ENCODE data around the gene BTBD16. TPM values are rescaled to one million over a fixed set of nuclear protein-coding genes. Genes with fewer than 3 reads are reported as not detected.

The BTBD16 gene
- total and polyA plus RNA-seq, 2 of the 13 experiments (the other 11 are each of a cell fraction or from before 2014, with no cell fraction given), result 5.0 to 11.9 TPM

DNA sequence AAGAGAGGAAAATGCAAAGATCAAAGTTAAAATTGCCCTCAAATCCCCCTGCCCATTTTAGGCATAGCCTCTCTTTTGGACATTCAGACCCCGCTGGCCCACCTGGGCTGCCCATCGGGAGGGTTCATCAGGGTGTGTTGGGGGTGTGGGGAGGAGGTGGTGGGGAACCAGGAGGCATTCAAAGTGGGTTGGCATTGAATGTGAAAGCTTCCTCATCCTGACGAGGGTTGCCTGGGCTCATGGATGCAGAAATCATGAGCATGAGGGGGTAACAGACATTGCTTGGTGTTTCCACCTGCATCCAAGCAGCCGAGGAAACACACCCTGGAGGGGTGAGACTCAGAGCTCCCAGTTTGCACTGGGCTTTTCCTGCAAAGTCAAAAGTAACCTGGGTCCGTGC, 20.6 kb downstream of the BTBD16 start:
- Histone ChIP-seq H3K4me2 (ENCODE audit: low read depth, low read length) (no peak overlapping the region), H2AFZ (ENCODE audit: low read length) (no peak overlapping the region), H3K9me3 (ENCODE audit: low read length) (no peaks in the 10 kb centered on the region), H3K4me3 (replicated peaks in 1 of 3; ENCODE audit: insufficient read depth in 1 of 3, low read depth in 2 of 3, low read length in 3 of 3) (no peak overlapping the region), H3K36me3 (replicated peaks in 1 of 2; ENCODE audit: control insufficient read depth in 1 of 2, insufficient read depth in 2 of 2, low read length in 2 of 2) (no peaks in the 10 kb centered on the region), H3K4me1 (ENCODE audit: insufficient read depth, low read length) (peaks cover 27% of the 10 kb centered on the region), H3K79me2 (ENCODE audit: insufficient read depth, low read length) (no peaks in the 10 kb centered on the region), H4K20me1 (ENCODE audit: insufficient read depth, low read length) (no peaks in the 10 kb centered on the region), H3K27ac (ENCODE audit: extremely low read length, insufficient read depth, low read length) (no peak overlapping the region), H3K27me3 (ENCODE audit: control insufficient read depth in 1 of 2, insufficient read depth in 2 of 2, low read length in 2 of 2) (peaks cover 3 to 43% of the 10 kb centered on the region in 2 experiments; a peak in 4 of 5 replicates), H3K9ac (ENCODE audit: insufficient read depth, low read depth, low read length) (no peak overlapping the region)
- intact Hi-C loops (cut with micrococcal nuclease; ENCODE audit: unreplicated experiment), result no loop called here
- DNase-seq (ENCODE audit: low spot score) (no peak), FAIRE-seq (no peak), ATAC-seq (no peak)
- ChIA-PET CTCF (ENCODE audit: low intra/inter-chr PET ratio, low total read pairs) (no interaction called here), POLR2A (no interaction called here)
- no TSS peak for BruUV-seq (replicated peaks)
- WGBS (ENCODE audit: low lambda C conversion rate), result 32% methylated on average over 4 of the region's 5 CpGs
- in situ Hi-C loops (cut with HindIII; ENCODE audit: extremely low pct_ligation_motif_present, low pct_unique_long_range_greater_than_20kb), result loop anchor here (10.0 kb wide), 1 partner anchor 413 kb away; no protein-coding TSS in a partner anchor
- TF ChIP-seq, protein P1, sequence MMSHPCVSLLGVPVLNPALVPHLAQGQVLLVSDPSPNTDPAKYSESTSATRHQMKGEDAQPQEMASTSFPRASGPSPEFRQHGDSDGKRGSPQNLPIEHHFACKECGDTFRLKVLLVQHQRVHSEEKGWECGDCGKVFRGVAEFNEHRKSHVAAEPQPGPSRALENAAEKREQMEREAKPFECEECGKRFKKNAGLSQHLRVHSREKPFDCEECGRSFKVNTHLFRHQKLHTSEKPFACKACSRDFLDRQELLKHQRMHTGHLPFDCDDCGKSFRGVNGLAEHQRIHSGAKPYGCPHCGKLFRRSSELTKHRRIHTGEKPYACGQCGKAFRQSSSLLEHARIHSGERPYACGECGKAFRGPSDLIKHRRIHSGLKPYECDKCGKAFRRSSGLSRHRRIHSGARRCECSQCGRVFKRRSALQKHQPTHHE (CRISPR knock-in tag; IDR thresholded peaks at IDR 0.05; ENCODE audit: borderline replicate concordance), result no peak
- TF ChIP-seq EZH2 (conservative IDR thresholded peaks at IDR 0.05; ENCODE audit: low read depth, low read length) (no peak), KMT2B (CRISPR knock-in tag; IDR thresholded peaks at IDR 0.05) (no peak), ZNF383 (CRISPR knock-in tag; IDR thresholded peaks at IDR 0.05; ENCODE audit: borderline replicate concordance) (no peak), KDM4B (CRISPR knock-in tag; IDR thresholded peaks at IDR 0.05) (no peak), ZNF790 (CRISPR knock-in tag; IDR thresholded peaks at IDR 0.05; ENCODE audit: borderline replicate concordance) (no peak), PAF1 (CRISPR knock-in tag; IDR thresholded peaks at IDR 0.05) (no peak)
- TF ChIP-seq, protein P2, sequence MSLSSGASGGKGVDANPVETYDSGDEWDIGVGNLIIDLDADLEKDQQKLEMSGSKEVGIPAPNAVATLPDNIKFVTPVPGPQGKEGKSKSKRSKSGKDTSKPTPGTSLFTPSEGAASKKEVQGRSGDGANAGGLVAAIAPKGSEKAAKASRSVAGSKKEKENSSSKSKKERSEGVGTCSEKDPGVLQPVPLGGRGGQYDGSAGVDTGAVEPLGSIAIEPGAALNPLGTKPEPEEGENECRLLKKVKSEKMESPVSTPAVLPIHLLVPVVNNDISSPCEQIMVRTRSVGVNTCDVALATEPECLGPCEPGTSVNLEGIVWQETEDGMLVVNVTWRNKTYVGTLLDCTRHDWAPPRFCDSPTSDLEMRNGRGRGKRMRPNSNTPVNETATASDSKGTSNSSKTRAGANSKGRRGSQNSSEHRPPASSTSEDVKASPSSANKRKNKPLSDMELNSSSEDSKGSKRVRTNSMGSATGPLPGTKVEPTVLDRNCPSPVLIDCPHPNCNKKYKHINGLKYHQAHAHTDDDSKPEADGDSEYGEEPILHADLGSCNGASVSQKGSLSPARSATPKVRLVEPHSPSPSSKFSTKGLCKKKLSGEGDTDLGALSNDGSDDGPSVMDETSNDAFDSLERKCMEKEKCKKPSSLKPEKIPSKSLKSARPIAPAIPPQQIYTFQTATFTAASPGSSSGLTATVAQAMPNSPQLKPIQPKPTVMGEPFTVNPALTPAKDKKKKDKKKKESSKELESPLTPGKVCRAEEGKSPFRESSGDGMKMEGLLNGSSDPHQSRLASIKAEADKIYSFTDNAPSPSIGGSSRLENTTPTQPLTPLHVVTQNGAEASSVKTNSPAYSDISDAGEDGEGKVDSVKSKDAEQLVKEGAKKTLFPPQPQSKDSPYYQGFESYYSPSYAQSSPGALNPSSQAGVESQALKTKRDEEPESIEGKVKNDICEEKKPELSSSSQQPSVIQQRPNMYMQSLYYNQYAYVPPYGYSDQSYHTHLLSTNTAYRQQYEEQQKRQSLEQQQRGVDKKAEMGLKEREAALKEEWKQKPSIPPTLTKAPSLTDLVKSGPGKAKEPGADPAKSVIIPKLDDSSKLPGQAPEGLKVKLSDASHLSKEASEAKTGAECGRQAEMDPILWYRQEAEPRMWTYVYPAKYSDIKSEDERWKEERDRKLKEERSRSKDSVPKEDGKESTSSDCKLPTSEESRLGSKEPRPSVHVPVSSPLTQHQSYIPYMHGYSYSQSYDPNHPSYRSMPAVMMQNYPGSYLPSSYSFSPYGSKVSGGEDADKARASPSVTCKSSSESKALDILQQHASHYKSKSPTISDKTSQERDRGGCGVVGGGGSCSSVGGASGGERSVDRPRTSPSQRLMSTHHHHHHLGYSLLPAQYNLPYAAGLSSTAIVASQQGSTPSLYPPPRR (CRISPR knock-in tag; IDR thresholded peaks at IDR 0.05; ENCODE audit: borderline replicate concordance), result no peak
- TF ChIP-seq, protein P3, sequence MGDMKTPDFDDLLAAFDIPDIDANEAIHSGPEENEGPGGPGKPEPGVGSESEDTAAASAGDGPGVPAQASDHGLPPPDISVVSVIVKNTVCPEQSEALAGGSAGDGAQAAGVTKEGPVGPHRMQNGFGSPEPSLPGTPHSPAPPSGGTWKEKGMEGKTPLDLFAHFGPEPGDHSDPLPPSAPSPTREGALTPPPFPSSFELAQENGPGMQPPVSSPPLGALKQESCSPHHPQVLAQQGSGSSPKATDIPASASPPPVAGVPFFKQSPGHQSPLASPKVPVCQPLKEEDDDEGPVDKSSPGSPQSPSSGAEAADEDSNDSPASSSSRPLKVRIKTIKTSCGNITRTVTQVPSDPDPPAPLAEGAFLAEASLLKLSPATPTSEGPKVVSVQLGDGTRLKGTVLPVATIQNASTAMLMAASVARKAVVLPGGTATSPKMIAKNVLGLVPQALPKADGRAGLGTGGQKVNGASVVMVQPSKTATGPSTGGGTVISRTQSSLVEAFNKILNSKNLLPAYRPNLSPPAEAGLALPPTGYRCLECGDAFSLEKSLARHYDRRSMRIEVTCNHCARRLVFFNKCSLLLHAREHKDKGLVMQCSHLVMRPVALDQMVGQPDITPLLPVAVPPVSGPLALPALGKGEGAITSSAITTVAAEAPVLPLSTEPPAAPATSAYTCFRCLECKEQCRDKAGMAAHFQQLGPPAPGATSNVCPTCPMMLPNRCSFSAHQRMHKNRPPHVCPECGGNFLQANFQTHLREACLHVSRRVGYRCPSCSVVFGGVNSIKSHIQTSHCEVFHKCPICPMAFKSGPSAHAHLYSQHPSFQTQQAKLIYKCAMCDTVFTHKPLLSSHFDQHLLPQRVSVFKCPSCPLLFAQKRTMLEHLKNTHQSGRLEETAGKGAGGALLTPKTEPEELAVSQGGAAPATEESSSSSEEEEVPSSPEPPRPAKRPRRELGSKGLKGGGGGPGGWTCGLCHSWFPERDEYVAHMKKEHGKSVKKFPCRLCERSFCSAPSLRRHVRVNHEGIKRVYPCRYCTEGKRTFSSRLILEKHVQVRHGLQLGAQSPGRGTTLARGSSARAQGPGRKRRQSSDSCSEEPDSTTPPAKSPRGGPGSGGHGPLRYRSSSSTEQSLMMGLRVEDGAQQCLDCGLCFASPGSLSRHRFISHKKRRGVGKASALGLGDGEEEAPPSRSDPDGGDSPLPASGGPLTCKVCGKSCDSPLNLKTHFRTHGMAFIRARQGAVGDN (CRISPR knock-in tag; IDR thresholded peaks at IDR 0.05), result no peak
- TF ChIP-seq, protein P4, sequence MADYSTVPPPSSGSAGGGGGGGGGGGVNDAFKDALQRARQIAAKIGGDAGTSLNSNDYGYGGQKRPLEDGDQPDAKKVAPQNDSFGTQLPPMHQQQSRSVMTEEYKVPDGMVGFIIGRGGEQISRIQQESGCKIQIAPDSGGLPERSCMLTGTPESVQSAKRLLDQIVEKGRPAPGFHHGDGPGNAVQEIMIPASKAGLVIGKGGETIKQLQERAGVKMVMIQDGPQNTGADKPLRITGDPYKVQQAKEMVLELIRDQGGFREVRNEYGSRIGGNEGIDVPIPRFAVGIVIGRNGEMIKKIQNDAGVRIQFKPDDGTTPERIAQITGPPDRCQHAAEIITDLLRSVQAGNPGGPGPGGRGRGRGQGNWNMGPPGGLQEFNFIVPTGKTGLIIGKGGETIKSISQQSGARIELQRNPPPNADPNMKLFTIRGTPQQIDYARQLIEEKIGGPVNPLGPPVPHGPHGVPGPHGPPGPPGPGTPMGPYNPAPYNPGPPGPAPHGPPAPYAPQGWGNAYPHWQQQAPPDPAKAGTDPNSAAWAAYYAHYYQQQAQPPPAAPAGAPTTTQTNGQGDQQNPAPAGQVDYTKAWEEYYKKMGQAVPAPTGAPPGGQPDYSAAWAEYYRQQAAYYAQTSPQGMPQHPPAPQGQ (CRISPR knock-in tag; IDR thresholded peaks at IDR 0.05; ENCODE audit: borderline replicate concordance), result no peak
- TF ChIP-seq, protein P5, sequence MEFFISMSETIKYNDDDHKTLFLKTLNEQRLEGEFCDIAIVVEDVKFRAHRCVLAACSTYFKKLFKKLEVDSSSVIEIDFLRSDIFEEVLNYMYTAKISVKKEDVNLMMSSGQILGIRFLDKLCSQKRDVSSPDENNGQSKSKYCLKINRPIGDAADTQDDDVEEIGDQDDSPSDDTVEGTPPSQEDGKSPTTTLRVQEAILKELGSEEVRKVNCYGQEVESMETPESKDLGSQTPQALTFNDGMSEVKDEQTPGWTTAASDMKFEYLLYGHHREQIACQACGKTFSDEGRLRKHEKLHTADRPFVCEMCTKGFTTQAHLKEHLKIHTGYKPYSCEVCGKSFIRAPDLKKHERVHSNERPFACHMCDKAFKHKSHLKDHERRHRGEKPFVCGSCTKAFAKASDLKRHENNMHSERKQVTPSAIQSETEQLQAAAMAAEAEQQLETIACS (CRISPR knock-in tag; IDR thresholded peaks at IDR 0.05), result no peak

Data from HepG2 (cell line).